ENCODE data around the gene GSC.

DNA sequence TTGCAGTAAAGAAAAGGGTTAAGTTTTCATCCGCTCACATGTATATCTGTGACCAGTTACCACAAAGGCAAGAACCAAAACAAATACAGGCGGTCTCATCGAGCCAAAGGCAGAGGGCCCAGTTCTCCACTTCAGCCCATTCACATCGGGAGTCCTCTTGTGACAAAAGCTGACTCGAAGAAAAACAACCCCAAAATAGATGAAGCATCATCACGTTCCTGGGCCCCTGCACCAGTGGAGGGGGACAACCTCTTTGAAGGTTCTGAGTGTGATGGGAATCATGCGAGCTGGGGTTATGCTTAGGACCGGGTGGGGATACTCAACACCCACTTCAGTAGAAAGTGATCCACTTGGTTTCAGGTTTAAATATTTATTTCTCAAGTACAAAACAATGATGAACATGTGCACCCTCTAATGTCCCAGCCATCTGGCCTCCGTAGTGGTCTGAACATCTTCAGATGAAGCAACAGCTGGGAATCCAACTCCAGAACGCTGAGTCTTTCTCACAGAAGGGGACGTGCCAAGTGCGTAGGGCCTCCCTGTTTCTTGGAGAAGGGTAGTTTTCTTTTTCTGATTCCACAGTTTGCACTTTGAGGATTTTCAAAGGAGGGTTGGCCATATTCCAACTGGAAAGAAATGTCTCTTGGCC, 8.4 kb downstream of the GSC start:
- TF ChIP-seq, protein P1, sequence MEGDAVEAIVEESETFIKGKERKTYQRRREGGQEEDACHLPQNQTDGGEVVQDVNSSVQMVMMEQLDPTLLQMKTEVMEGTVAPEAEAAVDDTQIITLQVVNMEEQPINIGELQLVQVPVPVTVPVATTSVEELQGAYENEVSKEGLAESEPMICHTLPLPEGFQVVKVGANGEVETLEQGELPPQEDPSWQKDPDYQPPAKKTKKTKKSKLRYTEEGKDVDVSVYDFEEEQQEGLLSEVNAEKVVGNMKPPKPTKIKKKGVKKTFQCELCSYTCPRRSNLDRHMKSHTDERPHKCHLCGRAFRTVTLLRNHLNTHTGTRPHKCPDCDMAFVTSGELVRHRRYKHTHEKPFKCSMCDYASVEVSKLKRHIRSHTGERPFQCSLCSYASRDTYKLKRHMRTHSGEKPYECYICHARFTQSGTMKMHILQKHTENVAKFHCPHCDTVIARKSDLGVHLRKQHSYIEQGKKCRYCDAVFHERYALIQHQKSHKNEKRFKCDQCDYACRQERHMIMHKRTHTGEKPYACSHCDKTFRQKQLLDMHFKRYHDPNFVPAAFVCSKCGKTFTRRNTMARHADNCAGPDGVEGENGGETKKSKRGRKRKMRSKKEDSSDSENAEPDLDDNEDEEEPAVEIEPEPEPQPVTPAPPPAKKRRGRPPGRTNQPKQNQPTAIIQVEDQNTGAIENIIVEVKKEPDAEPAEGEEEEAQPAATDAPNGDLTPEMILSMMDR (IDR thresholded peaks at IDR 0.05) = no peak
- TF ChIP-seq EZH2phosphoT487 (IDR thresholded peaks at IDR 0.05) = no peak
- TF ChIP-seq EZH2 (IDR thresholded peaks at IDR 0.05) = no peak

Measured in neural progenitor cell (in vitro differentiated cells).